Lower leg skin (tissue), 4 donors: ENCODE data around the gene SLC24A1. TPM values are rescaled to one million over a fixed set of nuclear protein-coding genes. Genes with fewer than 3 reads are reported as not detected.
A peak's percentile ranks its signal among the peaks of the same experiment; 100 is the strongest.

Experiments
- DNase-seq, 2 donors: peaks; one replicate each; pipeline ENCODE4 v3.0.0-alpha.2; 2019; ENCODE audit warnings: low spot score in 2 of 2
- H3K4me3 ChIP-seq: fragments of 200-600 bp; sonication (generic); 2 replicates; pipeline ENCODE4 v1.5.1; 2017; ENCODE audit warnings: mild to moderate bottlenecking, low read depth; ENCODE audit not compliant: poor library complexity, severe bottlenecking
- CTCF ChIP-seq, 3 donors: fragments of 450-650 bp; IDR thresholded peaks; one replicate each; pipeline ENCODE4 v1.5.1; 2016; ENCODE audit warnings: antibody characterized with exemption in 3 of 3, mild to moderate bottlenecking in 3 of 3, moderate library complexity in 2 of 3
- POLR2A ChIP-seq, 2 donors: fragments of 450-650 bp; IDR thresholded peaks; one replicate each; pipeline ENCODE4 v1.6.1; 2016 to 2017; ENCODE audit warnings: antibody characterized with exemption in 2 of 2, mild to moderate bottlenecking in 1 of 2, moderate library complexity in 1 of 2
- WGBS, 2 donors: methylation state at CpG; one replicate each; pipeline ENCODE4 v1.1.5; 2018; 5-methylcytosine and 5-hydroxymethylcytosine counted together
- intact Hi-C: fragments of 100-400 bp; cut with DNase I; formaldehyde crosslinking; loops from one replicate; pipeline ENCODE4 v1.15.0; 2023; ENCODE audit warnings: low total_unique reads
- total RNA-seq, 4 donors: library from RNA; depleted of rRNA; stranded (reverse); fragments of >200 nt; gene quantifications; one replicate each; pipeline ENCODE4 v1.1.0, GENCODE V29; 2016

SLC24A1 gene
- total RNA-seq, 4 donors from 2014 or later, result 4.6 to 10.6 (median 6.6) TPM

GRCh38 chr15:65631503-65631902 lies 9.8 kb downstream of the SLC24A1 start:
- intact Hi-C loops, result no loop called here
- no peak overlapping the region for H3K4me3 ChIP-seq
- WGBS, 2 donors, result 92 to 96% methylated on average over 6 of the region's 6 CpGs
- DNase-seq, result no peak
- TF ChIP-seq CTCF (IDR thresholded peaks at IDR 0.05), result no peak
- TF ChIP-seq POLR2A (IDR thresholded peaks at IDR 0.05), result no peak

DNA sequence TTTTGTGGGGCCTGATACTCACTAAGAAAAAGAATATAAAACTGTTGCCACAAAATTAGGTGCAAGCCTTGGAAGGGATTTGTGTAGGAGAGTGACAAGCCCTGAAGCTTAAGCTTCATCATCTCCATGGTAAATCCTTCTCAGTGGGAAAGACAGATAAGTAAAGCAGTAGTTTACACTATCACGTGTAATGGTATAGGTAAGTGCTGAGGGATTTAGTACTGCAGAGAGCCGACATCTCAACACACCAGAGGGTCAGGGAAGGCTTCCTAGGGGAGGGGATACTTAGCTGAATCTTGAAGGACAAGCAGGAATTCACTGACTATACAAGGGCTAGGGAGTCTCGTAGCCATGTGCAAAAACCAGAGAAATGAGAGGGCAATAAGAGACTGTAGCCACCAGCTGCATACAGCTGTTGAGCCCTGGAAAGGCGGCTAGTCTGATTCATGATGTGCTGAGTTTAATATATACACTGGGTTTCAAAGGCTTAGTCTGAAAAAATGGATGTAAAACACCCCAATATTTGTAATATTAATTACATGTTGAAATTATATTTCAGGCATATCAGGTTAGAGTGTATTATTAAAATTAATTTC lies 11.1 kb downstream of the SLC24A1 start:
- intact Hi-C loops, result no loop called here
- WGBS, 2 donors, result 87 to 90% methylated on average over 4 of the region's 4 CpGs

GRCh38 chr15:65633752-65634151 lies 12.0 kb downstream of the SLC24A1 start:
- 85 to 88% methylated on average over 2 of the region's 2 CpGs for WGBS, 2 donors
- intact Hi-C loops, result no loop called here
- no peak overlapping the region for H3K4me3 ChIP-seq

More for the DNA sequence above, 11.1 kb downstream of the SLC24A1 start:
- no peak overlapping the region for H3K4me3 ChIP-seq
- no peak for DNase-seq
- TF ChIP-seq CTCF (IDR thresholded peaks at IDR 0.05) (no peak), POLR2A (IDR thresholded peaks at IDR 0.05) (no peak)

DNA sequence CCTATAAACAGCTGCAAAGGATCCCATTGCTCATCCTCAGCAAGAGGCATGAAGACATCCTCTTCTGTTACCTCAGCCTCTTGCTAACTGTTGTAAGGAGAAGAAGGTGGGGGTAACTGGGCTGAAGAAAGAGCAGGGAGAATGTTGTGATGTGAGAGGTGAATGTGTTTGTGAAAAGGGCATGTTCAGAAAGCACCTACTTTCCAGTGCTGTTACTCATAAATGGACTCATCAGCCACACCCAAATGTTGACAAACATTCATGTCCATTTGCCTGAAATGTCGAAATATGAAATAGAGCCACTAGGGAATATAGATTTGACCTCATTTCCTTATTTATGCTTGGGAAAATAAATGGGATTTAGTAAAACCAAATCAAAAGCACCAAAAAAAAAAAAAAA lies 12.6 kb downstream of the SLC24A1 start:
- H3K4me3 ChIP-seq, result no peak overlapping the region
- intact Hi-C loops, result no loop called here
- 77 to 83% methylated on average over 1 of the region's 1 CpG for WGBS, 2 donors
- TF ChIP-seq POLR2A (IDR thresholded peaks at IDR 0.05) (no peak), CTCF (IDR thresholded peaks at IDR 0.05) (no peak)
- DNase-seq, result no peak

More at GRCh38 chr15:65633752-65634151, 12.0 kb downstream of the SLC24A1 start:
- no peak for DNase-seq
- TF ChIP-seq POLR2A (IDR thresholded peaks at IDR 0.05) (no peak), CTCF (IDR thresholded peaks at IDR 0.05) (no peak)

DNA sequence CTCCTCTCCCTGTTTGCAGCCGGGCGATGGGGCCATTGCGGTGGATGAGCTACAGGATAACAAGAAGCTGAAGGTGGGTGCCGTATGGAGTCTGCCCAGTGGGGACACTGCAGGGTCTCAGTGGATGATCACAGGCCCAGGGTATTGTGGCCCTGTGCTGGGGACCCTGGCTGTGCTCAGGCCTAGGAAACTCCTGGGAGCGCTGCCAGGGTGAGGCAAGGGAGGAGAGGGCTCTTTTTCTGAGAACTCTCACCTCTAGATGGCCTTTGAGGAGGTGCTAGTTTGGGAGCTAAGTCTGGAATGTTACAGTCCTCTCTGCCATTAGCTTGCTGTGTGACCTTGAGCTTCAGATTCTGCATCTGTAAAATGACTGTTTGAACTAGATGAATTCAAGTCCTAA lies 16.4 kb downstream of the SLC24A1 start:
- WGBS, 2 donors, result 86 to 92% methylated on average over 5 of the region's 5 CpGs
- no peak for DNase-seq
- no peak overlapping the region for H3K4me3 ChIP-seq
- TF ChIP-seq POLR2A (IDR thresholded peaks at IDR 0.05) (no peak), CTCF (IDR thresholded peaks at IDR 0.05) (no peak)
- intact Hi-C loops, result no loop called here

DNA sequence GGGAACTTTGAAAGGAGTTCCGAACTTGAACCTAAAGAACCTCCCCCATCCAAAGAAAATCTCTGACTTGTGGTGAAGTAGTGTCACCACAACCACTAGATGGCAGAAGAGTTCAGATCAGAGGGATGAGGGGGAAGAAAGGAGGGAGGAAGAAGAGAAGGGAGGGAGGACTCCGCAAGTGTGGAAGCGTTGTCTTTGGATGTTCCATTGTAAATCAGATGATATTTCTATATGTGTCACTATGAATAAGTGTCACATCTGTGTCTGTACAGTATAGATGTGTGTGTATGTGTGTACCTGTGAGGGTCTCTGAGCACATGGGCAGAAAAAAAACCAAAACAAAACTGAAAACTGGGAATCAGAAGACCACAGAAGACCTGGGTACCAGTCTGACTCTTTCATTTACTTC lies 16.9 kb downstream of the SLC24A1 start:
- intact Hi-C loops, result no loop called here
- H3K4me3 ChIP-seq, result no peak overlapping the region
- no peak for DNase-seq
- TF ChIP-seq CTCF (IDR thresholded peaks at IDR 0.05) (peak in 1 of 3 donors; percentile 52), POLR2A (IDR thresholded peaks at IDR 0.05) (no peak)
- WGBS, 2 donors, result 1 to 4% methylated on average over 3 of the region's 3 CpGs
